HG02840 (cell line): ENCODE results near the gene VIT.
A peak's percentile ranks its signal among the peaks of the same experiment; 100 is the strongest.

Source experiments
- ATAC-seq: cut with Tn5 transposase; IDR thresholded peaks from one replicate; pipeline ENCODE4 v1.9.1; 2021; ENCODE audit warnings: mild to moderate bottlenecking, moderate library complexity, moderate number of reproducible peaks; ENCODE audit not compliant: unreplicated experiment, low FRiP score

The VIT gene

GRCh38 chr2:36756438-36756837, 59.9 kb downstream of the VIT start:
- ATAC-seq, result no peak

DNA sequence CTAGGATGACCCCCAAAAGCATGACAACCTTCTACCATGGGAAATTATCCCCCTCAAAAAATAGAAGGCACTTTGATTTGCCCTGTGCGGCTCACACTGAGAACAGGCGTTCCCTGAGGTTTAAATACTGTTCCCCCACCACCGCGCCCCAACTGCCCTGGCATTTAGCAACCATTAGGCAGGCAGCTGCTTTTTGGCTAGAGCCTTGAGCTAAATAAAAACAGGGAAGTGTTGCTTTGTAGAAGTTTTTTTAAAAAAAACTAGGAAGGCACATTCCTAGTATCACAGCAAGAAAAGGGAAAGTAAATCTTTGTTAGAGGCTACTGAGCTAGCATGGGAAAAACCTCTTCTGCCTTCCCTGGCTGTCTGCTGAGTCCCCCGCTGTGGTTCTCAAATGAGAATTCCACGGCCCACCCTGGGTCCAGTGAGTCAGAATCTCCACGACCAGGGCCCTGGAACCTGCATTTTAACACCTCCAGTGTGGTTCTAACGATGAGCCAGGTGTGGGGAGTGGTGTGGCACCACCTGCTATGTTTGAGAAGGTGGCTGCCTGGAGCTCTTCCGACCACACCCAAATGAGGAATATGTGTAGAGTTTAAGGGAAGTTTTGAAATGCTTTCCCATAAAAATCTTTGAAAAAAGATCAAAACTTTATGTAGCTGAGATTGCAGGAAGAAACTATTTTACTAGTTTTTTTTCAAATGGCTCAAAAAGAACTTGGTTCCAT, 66.4 kb downstream of the VIT start:
- ATAC-seq, result no peak

- ATAC-seq, result no peak
Measured at GRCh38 chr2:36769106-36769505, 72.6 kb downstream of the VIT start.

DNA sequence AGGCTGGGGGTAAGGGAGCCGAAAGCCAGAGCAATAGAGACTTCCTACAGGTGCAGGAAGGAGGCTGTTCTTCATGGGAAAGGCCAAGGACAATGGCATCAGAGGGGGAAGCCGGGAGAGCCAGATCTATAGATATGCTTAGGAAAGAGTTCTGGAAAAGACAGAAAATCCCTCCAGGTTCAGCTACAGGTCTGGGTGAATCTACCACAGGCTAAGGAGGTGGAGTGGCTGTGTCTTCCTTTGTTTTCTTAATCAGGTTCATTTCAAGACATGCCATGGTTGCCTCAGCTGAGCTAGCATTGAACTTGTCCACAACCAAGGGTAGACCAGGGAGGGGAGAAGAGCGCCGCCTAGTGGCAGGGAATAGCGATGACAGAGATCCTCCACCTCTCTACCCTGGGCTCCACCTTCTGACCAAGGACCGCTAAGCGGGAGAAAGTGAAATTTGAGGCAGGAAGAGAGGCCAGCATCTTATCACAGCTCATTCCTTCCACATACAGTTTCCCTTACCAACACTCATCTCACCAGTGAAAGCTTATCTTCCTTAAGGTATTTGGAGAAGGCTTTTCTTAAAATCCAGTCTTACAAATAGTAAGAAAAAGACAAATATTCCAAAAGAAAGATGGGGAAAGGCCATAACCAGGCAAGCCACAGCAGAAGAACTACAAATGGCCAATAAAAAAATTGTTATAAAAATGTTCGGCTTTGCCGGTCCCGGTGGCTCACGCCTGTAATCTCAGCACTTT, 74.2 kb downstream of the VIT start:
- ATAC-seq, result no peak

- ATAC-seq, result no peak
Measured at GRCh38 chr2:36771671-36772070, 75.2 kb downstream of the VIT start.

GRCh38 chr2:36773947-36774346, 77.4 kb downstream of the VIT start:
- no peak for ATAC-seq

- no peak for ATAC-seq
Measured at GRCh38 chr2:36775261-36775660, 78.8 kb downstream of the VIT start.

- ATAC-seq, result no peak
Measured at GRCh38 chr2:36775806-36776205, 79.3 kb downstream of the VIT start.

GRCh38 chr2:36777272-36777671, 80.8 kb downstream of the VIT start:
- ATAC-seq, result no peak

DNA sequence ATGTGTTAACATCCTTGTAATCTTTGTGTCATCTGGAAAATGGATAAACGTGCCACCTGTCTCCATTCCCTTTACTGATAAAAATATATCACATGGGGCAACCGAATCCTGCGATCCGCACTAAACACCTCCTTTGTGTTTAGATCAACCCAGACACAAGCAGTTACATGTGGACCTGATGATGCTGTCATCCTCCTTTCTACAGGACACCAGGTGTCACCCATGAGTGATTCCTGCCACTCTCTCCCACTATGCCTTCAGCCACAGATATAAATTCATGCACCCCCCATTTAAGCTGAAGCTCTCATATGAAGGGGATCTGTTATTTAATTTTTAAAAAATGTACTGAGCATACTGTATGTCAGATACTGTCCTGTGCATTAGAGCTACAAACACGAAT, 81.3 kb downstream of the VIT start:
- no peak for ATAC-seq

GRCh38 chr2:36779462-36779861, 83.0 kb downstream of the VIT start:
- ATAC-seq, result no peak

GRCh38 chr2:36780231-36780839, 83.8 kb downstream of the VIT start:
- no peak for ATAC-seq

- no peak for ATAC-seq
Measured at GRCh38 chr2:36781907-36782720, 85.6 kb downstream of the VIT start.

- ATAC-seq, result no peak
Measured at GRCh38 chr2:36783246-36783645, 86.7 kb downstream of the VIT start.

- ATAC-seq, result peak; percentile 67
Measured at GRCh38 chr2:36785179-36785795, 88.8 kb downstream of the VIT start.

- no peak for ATAC-seq
Measured at GRCh38 chr2:36789181-36789804, 92.8 kb downstream of the VIT start.

DNA sequence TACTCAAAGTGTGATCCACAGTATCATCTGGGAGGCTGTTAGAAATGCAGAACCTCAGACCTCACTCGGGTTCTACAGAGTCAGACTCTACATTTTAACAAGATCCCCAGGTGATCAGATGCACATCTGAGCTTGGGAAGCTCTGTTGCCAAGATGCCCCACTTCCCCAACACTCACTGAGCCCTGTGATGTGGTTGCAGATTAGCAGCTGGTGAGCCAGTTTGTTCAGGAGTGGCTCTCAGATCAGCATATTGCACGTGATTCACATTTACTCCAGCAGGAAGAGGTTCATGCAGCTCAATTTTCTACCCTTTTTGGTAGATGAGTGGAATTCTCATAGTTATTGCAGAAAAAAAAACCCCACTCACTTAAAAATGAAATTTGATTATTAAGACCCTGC, 96.4 kb downstream of the VIT start:
- ATAC-seq, result no peak

GRCh38 chr2:36797324-36798070, 101.0 kb downstream of the VIT start:
- no peak for ATAC-seq

DNA sequence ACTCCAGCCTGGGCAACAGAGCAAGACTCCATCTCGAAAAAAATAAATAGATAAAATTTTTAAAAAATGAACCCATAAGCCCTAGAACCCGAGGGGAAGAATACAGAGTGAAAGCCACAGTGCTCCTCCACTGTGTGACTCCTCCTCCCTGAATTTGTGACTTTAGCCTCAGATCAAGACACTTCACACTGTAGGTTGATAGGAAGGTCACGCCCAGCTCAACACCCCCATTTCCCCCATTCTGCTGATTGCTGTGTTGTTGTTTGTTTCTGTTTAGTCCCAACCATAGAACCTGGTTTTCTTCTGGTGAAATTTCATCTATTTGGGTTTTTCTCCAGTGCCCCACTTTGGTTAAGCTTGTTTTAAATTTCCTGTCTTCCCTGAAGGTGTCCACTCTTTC, 102.2 kb downstream of the VIT start:
- no peak for ATAC-seq
